ENCODE results near the gene CYSLTR2.

- no peak for TF ChIP-seq EZH2 (IDR thresholded peaks at IDR 0.05; ENCODE audit: insufficient read depth, poor library complexity, severe bottlenecking)
- no peak for TF ChIP-seq EZH2phosphoT487 (IDR thresholded peaks at IDR 0.05; ENCODE audit: insufficient read depth, low read depth)
Measured at GRCh38 chr13:48618937-48619336, 34.8 kb upstream of the CYSLTR2 start.
